Panc1 (cell line): Measurements from ENCODE around the gene CEMIP. TPM values are rescaled to one million over a fixed set of nuclear protein-coding genes. Genes with fewer than 3 reads are reported as not detected.

Experiments used
- ATAC-seq: fragments of 200-7000 bp; cut with Tn5 transposase; 2 replicates; pipeline ENCODE4 v1.9.1; 2020; ENCODE audit warnings: mild to moderate bottlenecking, moderate library complexity
- BruUV-seq: library from RNA; stranded (reverse); fragments of 400-500 nt; replicated peaks from 2 replicates; lab custom pipeline; 2021; lab: Mats Ljungman, UMichigan
- CTCF ChIA-PET: fragments of 300-600 bp; sonication (Branson Sonifier 250); formaldehyde crosslinking; loops from one replicate; lab custom pipeline; 2022; ENCODE audit warnings: antibody characterized with exemption; lab: Charles Lee
- POLR2A ChIA-PET: fragments of 300-600 bp; sonication (Branson Sonifier 250); formaldehyde crosslinking; loops from one replicate; lab custom pipeline; 2022; ENCODE audit warnings: antibody characterized with exemption; lab: Charles Lee
- DNase-seq: peaks from one replicate; pipeline ENCODE4 v3.0.0-alpha.2; 2010; ENCODE audit warnings: low read depth, low spot score
- H3K27ac ChIP-seq: 2 replicates; pipeline ENCODE4 v1.5.1; 2011; ENCODE audit warnings: mild to moderate bottlenecking, low read length, inconsistent platforms
- H3K27me3 ChIP-seq: fragments of 200-500 bp; sonication (Bioruptor generic); 2 replicates; pipeline ENCODE4 v1.6.0; 2014; ENCODE audit warnings: low read length, inconsistent platforms; ENCODE audit not compliant: control insufficient read depth, insufficient read depth
- H3K36me3 ChIP-seq: fragments of 200-500 bp; sonication (Bioruptor generic); 2 replicates; pipeline ENCODE4 v1.5.1; 2014; ENCODE audit warnings: inconsistent platforms, mild to moderate bottlenecking, low read length, moderate library complexity; ENCODE audit not compliant: control insufficient read depth, insufficient read depth
- H3K4me1 ChIP-seq: 2 replicates; pipeline ENCODE4 v1.5.1; 2011; ENCODE audit warnings: inconsistent platforms, mild to moderate bottlenecking, low read length, moderate library complexity; ENCODE audit not compliant: control insufficient read depth, insufficient read depth
- H3K4me3 ChIP-seq, 2 experiments: 2 replicates each; pipeline ENCODE4 v1.5.1; 2011 to 2012; ENCODE audit warnings: low read depth in 2 of 2, low read length in 2 of 2, mild to moderate bottlenecking in 2 of 2, inconsistent platforms in 1 of 2, moderate library complexity in 1 of 2
- H3K9me3 ChIP-seq: fragments of 200-500 bp; sonication (Bioruptor generic); 2 replicates; pipeline ENCODE4 v1.5.1; 2014; ENCODE audit warnings: low read depth, mild to moderate bottlenecking, inconsistent platforms, low read length, moderate library complexity; ENCODE audit not compliant: control insufficient read depth, insufficient read depth
- POLR2AphosphoS5 ChIP-seq: IDR thresholded peaks from 2 replicates; pipeline ENCODE4 v1.6.1; 2012; ENCODE audit warnings: mild to moderate bottlenecking, low read depth, low read length, moderate library complexity
- SIN3A ChIP-seq: IDR thresholded peaks from 2 replicates; pipeline ENCODE4 v1.6.1; 2012; ENCODE audit warnings: low read depth, mild to moderate bottlenecking, low read length, moderate library complexity, borderline replicate concordance; ENCODE audit not compliant: insufficient read depth
- TCF7L2 ChIP-seq: IDR thresholded peaks from 2 replicates; pipeline ENCODE4 v1.6.1; 2011; ENCODE audit warnings: mild to moderate bottlenecking, low read depth, low read length, inconsistent platforms
- in situ Hi-C: cut with HindIII; loops from 2 replicates; pipeline ENCODE4 v1.10.0; 2016; ENCODE audit warnings: low sequenced_read_pairs, low pct_unique_long_range_greater_than_20kb
- intact Hi-C: fragments of 100-400 bp; cut with micrococcal nuclease; formaldehyde crosslinking; loops from one replicate; pipeline ENCODE4 v1.10.0; 2022; ENCODE audit not compliant: unreplicated experiment
- total RNA-seq: library from RNA; stranded (reverse); gene quantifications from one replicate; pipeline ENCODE4 v1.2.1, GENCODE V29; 2021; ENCODE audit not compliant: unreplicated experiment
- TF ChIP-seq, protein P1 (sequence below): fragments of 450-650 bp; IDR thresholded peaks from 2 replicates; pipeline ENCODE4 v1.5.1; 2017; ENCODE audit warnings: mild to moderate bottlenecking
- TF ChIP-seq, protein P2 (sequence below), 2 experiments: IDR thresholded peaks; 2 replicates each; pipeline ENCODE4 v1.6.1; 2011 to 2012; ENCODE audit warnings: low read depth in 2 of 2, control low read depth in 1 of 2, low read length in 1 of 2, mild to moderate bottlenecking in 1 of 2, moderate library complexity in 1 of 2; ENCODE audit not compliant: insufficient read depth in 1 of 2

The CEMIP gene
- total RNA-seq, 1 experiment from 2014 or later: 0.46 TPM

DNA sequence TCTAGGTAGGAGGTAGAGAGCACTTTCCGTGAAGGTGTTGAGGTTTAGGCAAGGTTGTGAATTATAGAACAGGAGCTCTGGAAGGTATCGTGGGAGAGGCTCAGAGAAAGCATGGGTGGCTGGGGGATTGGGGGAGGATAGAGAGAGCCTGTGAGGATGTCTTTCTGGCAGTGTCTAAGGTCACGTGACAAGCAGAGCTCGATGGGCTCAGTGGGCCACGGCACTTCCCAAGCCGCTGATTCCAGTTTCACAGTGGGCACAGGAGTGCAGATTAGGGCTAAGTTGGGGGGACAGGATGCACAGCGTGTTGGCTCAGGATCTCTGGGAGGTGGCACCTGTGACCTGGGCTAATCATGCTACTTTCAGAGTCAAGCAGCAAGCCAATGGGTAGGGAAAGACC lies 52.0 kb downstream of the CEMIP start:
- POLR2A ChIA-PET: no interaction called here
- H3K36me3 ChIP-seq: no peaks in the 10 kb centered on the region

DNA sequence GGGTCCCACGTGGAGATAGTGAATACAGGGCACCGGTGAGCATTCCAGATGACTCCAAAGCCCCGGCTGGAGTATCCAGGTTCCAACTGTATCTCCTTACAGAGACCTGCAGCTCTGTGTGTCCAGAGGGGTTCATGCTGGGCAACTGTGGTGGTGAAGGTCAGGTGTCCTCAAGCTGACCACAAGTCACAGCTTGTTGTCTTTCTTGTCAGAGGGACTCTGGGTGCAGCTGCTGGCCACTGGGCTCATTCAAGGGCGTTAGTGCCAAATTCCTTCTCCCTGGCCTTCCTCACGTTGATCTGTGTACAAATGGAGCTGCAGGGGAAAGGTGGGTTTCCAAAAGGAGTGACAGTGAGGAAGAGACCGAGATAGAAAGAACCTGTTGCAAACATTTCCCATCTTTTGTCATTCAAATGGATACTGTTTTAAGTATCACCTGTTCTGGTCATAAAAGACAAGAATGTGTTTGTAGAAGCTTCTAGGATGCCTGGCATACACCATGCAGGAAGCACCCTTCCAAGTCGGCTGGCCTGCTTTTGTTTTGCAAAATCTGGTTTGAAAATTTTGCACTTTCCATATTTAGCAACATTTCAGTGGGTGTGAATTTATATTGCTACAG lies 52.5 kb downstream of the CEMIP start:
- H3K4me1 ChIP-seq: no peaks in the 10 kb centered on the region
- no peaks in the 10 kb centered on the region for H3K36me3 ChIP-seq
- H3K27me3 ChIP-seq: no peaks in the 10 kb centered on the region
- DNase-seq: no peak
- no peak overlapping the region for H3K4me3 ChIP-seq
- H3K27ac ChIP-seq: no peak overlapping the region
- TF ChIP-seq, protein P1, sequence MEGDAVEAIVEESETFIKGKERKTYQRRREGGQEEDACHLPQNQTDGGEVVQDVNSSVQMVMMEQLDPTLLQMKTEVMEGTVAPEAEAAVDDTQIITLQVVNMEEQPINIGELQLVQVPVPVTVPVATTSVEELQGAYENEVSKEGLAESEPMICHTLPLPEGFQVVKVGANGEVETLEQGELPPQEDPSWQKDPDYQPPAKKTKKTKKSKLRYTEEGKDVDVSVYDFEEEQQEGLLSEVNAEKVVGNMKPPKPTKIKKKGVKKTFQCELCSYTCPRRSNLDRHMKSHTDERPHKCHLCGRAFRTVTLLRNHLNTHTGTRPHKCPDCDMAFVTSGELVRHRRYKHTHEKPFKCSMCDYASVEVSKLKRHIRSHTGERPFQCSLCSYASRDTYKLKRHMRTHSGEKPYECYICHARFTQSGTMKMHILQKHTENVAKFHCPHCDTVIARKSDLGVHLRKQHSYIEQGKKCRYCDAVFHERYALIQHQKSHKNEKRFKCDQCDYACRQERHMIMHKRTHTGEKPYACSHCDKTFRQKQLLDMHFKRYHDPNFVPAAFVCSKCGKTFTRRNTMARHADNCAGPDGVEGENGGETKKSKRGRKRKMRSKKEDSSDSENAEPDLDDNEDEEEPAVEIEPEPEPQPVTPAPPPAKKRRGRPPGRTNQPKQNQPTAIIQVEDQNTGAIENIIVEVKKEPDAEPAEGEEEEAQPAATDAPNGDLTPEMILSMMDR: no peak
- TF ChIP-seq POLR2AphosphoS5: no peak
- no peak for TF ChIP-seq TCF7L2
- TF ChIP-seq SIN3A: no peak
- TF ChIP-seq, protein P2, sequence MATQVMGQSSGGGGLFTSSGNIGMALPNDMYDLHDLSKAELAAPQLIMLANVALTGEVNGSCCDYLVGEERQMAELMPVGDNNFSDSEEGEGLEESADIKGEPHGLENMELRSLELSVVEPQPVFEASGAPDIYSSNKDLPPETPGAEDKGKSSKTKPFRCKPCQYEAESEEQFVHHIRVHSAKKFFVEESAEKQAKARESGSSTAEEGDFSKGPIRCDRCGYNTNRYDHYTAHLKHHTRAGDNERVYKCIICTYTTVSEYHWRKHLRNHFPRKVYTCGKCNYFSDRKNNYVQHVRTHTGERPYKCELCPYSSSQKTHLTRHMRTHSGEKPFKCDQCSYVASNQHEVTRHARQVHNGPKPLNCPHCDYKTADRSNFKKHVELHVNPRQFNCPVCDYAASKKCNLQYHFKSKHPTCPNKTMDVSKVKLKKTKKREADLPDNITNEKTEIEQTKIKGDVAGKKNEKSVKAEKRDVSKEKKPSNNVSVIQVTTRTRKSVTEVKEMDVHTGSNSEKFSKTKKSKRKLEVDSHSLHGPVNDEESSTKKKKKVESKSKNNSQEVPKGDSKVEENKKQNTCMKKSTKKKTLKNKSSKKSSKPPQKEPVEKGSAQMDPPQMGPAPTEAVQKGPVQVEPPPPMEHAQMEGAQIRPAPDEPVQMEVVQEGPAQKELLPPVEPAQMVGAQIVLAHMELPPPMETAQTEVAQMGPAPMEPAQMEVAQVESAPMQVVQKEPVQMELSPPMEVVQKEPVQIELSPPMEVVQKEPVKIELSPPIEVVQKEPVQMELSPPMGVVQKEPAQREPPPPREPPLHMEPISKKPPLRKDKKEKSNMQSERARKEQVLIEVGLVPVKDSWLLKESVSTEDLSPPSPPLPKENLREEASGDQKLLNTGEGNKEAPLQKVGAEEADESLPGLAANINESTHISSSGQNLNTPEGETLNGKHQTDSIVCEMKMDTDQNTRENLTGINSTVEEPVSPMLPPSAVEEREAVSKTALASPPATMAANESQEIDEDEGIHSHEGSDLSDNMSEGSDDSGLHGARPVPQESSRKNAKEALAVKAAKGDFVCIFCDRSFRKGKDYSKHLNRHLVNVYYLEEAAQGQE (IDR thresholded peaks at IDR 0.05; ENCODE audit: insufficient read depth in 1 of 2, low read depth in 2 of 2, low read length in 1 of 2): no peak
- no TSS peak for BruUV-seq
- intact Hi-C loops: no loop called here
- H3K9me3 ChIP-seq: no peaks in the 10 kb centered on the region
- in situ Hi-C loops: no loop called here
- no peak for ATAC-seq
- CTCF ChIA-PET: no interaction called here
- POLR2A ChIA-PET: interaction anchor here (0.5 kb wide), 1 partner anchor 24 kb away, joined by 3 read pairs; no protein-coding TSS in a partner anchor

More for the DNA sequence above, 52.0 kb downstream of the CEMIP start:
- CTCF ChIA-PET: no interaction called here
- no peak for DNase-seq
- no peak for ATAC-seq
- H3K27me3 ChIP-seq: no peaks in the 10 kb centered on the region
- no peak overlapping the region for H3K4me3 ChIP-seq
- intact Hi-C loops (no loop called here), in situ Hi-C loops (no loop called here)
- BruUV-seq: no TSS peak
- H3K9me3 ChIP-seq: no peaks in the 10 kb centered on the region
- H3K4me1 ChIP-seq: no peaks in the 10 kb centered on the region
- H3K27ac ChIP-seq: no peak overlapping the region
- TF ChIP-seq, protein P2 (IDR thresholded peaks at IDR 0.05; ENCODE audit: insufficient read depth in 1 of 2, low read depth in 2 of 2, low read length in 1 of 2): no peak
- no peak for TF ChIP-seq TCF7L2
- no peak for TF ChIP-seq SIN3A
- TF ChIP-seq, protein P1: no peak
- no peak for TF ChIP-seq POLR2AphosphoS5
